ENCODE measurements around the gene NOS2. TPM values are rescaled to one million over a fixed set of nuclear protein-coding genes. Genes with fewer than 3 reads are reported as not detected.
A peak's percentile ranks its signal among the peaks of the same experiment; 100 is the strongest.
"Not testable (repeated sequence)": the region's sequence is repeated elsewhere in the genome, so short reads cannot be mapped to it uniquely, and the experiment has no call there.

The NOS2 gene
- total RNA-seq, 2 donors from 2014 or later: not detected

DNA sequence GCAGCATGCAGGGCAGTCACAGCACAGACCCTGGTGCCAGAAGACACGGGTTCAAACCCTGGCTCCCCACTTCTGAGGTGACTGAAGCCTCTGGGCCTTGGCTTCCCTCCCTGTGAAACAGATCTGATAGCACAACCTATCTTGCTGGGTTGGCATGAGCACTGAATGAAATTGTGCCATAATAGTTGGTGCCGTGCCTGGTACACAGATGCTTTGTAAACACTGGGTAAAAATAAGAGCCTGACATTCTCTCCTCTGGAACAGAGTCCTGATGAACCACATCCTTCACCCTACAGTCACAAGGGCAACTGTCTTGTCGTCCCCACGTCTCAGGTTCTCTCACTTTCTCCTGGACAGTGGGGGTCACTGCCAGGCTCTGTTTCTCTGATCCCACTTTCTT lies 35.7 kb downstream of the NOS2 start:
- Mint-ChIP-seq H3K4me1 (ENCODE audit: low read depth in 2 of 2) (peaks cover 0 to 2% of the 10 kb centered on the region in 2 donors), H3K9me3 (no peaks in the 10 kb centered on the region), H3K4me3 (no peak overlapping the region), H3K27ac (no peak overlapping the region), H3K36me3 (no peaks in the 10 kb centered on the region), H3K27me3 (peaks cover 0 to 2% of the 10 kb centered on the region in 2 donors)
- no peak for ATAC-seq
- DNase-seq (ENCODE audit: low spot score): no peak

DNA sequence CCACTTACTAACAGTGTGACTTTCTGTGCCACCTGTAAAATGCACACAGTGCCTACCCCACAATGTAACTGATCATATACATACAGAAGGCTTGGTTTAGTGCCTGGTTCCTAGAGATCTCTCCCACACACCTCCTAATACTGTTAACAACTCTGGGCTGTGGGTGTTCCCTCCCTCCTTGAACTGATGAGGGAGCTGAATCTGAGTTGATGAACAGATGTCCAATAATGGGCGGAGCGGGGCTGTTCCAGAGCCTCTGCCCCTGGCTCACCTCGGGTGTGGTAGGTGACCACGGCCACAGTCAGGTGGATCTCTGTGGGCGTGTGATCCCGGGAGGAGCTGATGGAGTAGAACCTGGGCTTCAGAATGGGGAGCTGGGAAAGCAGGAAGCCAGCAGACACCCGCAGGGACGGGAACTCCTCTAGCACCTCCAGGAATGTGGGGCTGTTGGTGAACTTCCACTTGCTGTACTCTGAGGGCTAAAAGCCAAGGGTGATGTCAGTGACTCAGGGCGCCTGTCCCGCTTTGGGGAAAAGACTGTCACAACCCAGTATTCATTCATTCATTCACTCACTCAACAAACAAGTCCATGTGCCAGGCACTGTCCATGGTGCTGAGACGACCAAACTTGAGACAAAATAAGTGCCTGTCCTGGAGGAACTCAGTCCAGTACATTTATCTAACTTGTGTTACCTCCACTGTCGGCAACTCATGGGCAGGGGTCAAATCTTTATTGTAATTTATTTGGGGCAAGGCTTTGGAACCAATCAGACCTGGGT lies 37.6 kb downstream of the NOS2 start:
- ATAC-seq: no peak
- Mint-ChIP-seq H3K4me1 (ENCODE audit: low read depth in 2 of 2) (peaks cover 0 to 2% of the 10 kb centered on the region in 2 donors), H3K9me3 (no peaks in the 10 kb centered on the region), H3K27me3 (peaks cover 0 to 7% of the 10 kb centered on the region in 2 donors), H3K36me3 (no peaks in the 10 kb centered on the region), H3K27ac (no peak overlapping the region), H3K4me3 (no peak overlapping the region)
- no peak for DNase-seq (ENCODE audit: low spot score)

DNA sequence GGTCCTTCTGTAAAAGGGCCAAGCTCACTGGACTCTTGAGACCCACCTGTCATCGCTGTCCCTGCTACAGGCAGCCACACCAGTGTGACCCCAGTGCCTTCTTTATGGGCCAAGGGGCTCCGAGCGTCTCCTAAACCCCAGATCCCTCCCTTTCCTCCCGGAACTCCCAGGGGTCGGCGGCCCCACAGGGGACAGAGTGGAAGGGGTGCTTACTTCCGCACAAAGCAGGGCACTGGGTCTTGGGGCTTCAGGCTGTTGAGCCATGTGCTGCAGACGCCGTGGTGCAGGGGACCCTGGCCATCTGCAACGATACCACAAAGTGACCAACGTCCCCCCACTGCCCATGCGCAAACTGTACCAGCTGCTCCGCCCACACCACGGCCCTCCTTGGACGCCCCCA lies 39.4 kb downstream of the NOS2 start:
- H3K36me3 Mint-ChIP-seq; H3K27ac Mint-ChIP-seq; ATAC-seq; H3K4me3 Mint-ChIP-seq; H3K4me1 Mint-ChIP-seq (ENCODE audit: low read depth in 2 of 2); DNase-seq (ENCODE audit: low spot score); H3K27me3 Mint-ChIP-seq; H3K9me3 Mint-ChIP-seq: not testable (repeated sequence)

DNA sequence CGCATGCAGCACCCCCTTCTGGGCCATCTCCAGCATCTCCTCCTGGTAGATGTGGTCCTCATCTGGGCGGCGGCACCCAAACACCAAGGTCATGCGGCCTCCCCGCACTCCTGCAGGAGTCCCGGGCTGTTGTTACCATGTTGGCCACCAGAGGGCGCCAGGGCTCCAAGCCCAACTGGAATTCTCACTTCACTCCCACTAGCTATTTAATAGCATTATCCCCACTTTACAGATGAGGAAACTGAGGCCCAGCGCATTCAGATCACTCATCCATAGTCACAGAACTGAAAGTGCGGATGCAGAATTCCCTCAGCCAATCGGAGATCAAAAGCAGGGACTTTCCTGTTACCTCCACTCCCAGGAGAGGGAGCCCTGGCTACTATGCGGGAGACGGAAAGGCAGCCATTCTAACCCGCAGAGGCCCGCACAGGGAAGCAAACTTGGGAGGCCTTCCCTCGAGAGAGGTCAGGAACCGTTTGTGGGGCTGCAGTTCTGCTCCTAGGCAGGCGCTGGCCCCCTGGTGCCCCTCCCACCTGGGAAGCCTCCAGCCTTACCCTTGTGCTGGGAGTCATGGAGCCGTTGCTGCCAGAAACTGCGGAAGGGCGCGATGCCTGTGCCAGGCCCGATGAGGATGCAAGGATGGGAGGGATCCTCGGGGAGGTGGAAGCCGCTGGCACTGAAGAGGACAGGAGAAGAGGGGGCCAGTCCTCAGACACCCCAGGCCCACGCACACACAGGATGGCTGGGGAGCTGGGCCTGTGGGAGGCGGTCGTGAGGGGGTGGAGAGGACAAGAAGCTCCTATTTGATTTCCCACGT lies 40.1 kb downstream of the NOS2 start:
- ATAC-seq (peak; percentile 53 to 63), DNase-seq (ENCODE audit: low spot score) (no peak)
- no peak overlapping the region for H3K27ac Mint-ChIP-seq
- no peaks in the 10 kb centered on the region for H3K36me3 Mint-ChIP-seq
- no peak overlapping the region for H3K4me3 Mint-ChIP-seq
- peaks cover 0 to 2% of the 10 kb centered on the region in 2 donors for H3K4me1 Mint-ChIP-seq (ENCODE audit: low read depth in 2 of 2)
- no peaks in the 10 kb centered on the region for H3K9me3 Mint-ChIP-seq
- H3K27me3 Mint-ChIP-seq: peaks cover 0 to 7% of the 10 kb centered on the region in 2 donors

DNA sequence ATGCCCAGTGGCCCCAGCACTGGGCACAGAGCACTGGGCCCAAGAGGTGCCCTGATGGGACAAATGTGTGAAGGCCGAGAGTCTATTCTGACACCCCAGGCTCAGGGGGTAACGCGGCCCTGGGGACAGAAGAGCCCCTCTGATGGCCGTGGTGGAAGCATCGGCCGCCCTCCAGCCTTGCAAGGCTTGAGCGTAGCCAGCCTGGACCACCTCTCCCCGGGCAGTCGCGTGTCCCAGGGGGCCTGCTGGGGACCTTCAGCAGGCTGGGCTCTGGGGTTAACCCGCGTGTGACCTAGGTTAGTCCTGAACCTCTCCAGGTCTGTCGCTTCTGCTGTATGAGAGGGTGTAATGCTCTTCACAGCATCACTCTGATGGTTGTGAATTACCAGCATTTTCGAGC lies 40.8 kb downstream of the NOS2 start:
- peaks cover 0 to 7% of the 10 kb centered on the region in 2 donors for H3K27me3 Mint-ChIP-seq
- no peak overlapping the region for H3K4me3 Mint-ChIP-seq
- no peak for DNase-seq (ENCODE audit: low spot score)
- H3K4me1 Mint-ChIP-seq (ENCODE audit: low read depth in 2 of 2): peaks cover 0 to 2% of the 10 kb centered on the region in 2 donors
- no peak overlapping the region for H3K27ac Mint-ChIP-seq
- no peak for ATAC-seq
- no peaks in the 10 kb centered on the region for H3K9me3 Mint-ChIP-seq
- H3K36me3 Mint-ChIP-seq: no peaks in the 10 kb centered on the region

DNA sequence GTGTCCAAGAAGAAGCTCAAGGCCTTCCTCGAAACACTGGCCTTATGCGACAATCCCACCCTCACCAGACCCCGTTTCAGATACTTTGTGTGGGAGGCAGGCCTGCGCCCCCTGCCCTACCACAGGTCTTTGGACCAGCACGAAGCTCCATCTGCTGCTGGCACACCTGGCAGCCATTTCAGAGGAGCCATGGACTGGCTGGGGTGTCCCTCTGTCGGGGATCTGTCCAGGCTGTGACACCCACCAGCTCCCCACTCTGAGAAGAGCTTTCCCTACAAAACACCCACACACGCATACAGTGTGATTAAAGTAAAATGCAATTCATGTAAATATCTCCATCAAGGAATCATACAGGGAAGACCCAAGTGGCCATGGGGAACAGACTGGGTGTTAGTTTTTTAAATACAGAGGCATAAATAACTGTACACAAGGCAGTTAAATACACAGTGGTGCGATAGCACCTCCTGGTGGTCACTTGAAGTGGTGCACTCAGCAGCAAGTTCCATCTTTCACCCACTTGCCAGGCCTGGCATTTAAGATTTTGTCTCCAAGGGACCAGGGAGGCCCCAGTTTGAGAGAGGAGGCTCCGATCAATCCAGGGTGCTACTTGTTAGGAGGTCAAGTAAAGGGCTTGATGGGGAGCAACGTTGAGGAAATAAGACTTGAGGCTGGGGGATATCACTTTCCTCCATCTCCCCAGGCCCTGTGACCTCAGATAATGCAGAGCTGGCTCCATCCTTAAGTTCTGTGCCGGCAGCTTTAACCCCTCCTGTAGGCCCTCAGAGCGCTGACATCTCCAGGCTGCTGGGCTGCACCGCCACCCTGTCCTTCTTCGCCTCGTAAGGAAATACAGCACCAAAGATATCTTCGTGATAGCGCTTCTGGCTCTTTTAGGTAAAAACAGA lies 43.6 kb downstream of the NOS2 start:
- no peak overlapping the region for H3K4me3 Mint-ChIP-seq
- peaks cover 0 to 5% of the 10 kb centered on the region in 2 donors for H3K27me3 Mint-ChIP-seq
- no peak overlapping the region for H3K27ac Mint-ChIP-seq
- DNase-seq (ENCODE audit: low spot score) (no peak), ATAC-seq (no peak)
- no peaks in the 10 kb centered on the region for H3K9me3 Mint-ChIP-seq
- H3K4me1 Mint-ChIP-seq (ENCODE audit: low read depth in 2 of 2): peaks cover 0 to 2% of the 10 kb centered on the region in 2 donors
- H3K36me3 Mint-ChIP-seq: no peaks in the 10 kb centered on the region

DNA sequence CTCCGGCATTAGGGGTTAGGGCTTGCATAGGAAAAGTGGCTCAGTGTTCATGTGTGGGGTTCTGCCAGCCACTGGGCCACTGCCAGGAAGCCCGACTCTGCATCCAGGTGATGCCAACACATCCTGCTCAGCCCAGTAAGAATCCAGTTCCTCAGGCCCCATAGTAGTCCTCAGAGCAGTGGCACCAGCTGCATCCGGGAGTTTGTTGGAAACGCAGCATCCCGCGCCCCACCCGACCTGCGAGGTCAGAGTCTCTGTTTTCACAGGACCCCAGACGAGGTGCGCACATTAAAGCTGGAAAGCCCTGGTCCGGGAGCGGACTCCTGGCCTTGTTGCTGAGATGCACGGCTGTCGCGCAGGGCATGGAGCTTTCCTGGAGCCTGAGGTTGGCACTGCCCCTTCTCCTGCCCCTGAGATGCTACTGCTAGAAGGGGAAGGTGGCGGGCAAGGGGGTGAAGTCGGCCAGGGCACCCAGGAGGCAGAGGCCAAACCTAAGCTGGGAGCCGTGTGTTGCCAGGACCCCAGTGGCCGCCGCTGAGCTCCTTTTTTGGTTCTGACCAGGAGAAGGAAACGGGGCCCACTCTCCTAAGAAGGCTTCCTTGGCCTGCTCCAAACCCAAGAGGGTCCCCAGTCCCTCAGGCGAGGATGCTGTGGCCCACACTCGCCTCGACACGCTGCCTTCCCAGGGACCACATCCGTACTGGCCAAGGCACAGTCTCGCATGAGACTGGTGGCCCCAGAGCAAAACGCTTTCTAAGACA lies 44.4 kb downstream of the NOS2 start:
- DNase-seq (ENCODE audit: low spot score): no peak

DNA sequence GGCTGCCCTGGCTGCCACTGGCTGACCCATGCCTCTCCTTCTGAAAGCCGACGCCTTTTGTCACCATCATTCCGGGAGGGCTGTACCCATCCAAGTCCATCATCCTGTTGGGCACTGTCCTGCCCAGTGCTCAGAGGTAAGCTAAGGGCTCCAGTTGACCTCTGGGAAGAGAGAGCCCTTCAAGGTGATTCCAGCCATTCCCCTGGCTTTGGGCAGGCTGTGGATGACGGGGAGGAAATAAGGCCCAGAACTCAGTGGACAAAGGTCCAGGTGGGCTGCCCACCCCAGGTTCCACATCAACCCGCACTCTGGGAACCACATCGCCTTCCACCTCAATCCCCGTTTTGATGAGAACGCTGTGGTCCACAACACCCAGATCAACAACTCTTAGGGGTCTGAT lies 45.8 kb downstream of the NOS2 start:
- peaks cover 0 to 5% of the 10 kb centered on the region in 2 donors for H3K27me3 Mint-ChIP-seq
- ATAC-seq (no peak), DNase-seq (ENCODE audit: low spot score) (no peak)
- no peak overlapping the region for H3K27ac Mint-ChIP-seq
- no peaks in the 10 kb centered on the region for H3K36me3 Mint-ChIP-seq
- H3K4me3 Mint-ChIP-seq: no peak overlapping the region
- H3K9me3 Mint-ChIP-seq: no peaks in the 10 kb centered on the region
- H3K4me1 Mint-ChIP-seq (ENCODE audit: low read depth in 2 of 2): no peaks in the 10 kb centered on the region

More for the DNA sequence above, 44.4 kb downstream of the NOS2 start:
- Mint-ChIP-seq H3K4me1 (ENCODE audit: low read depth in 2 of 2) (peaks cover 0 to 2% of the 10 kb centered on the region in 2 donors), H3K27me3 (peaks cover 0 to 5% of the 10 kb centered on the region in 2 donors), H3K27ac (no peak overlapping the region), H3K36me3 (no peaks in the 10 kb centered on the region), H3K4me3 (no peak overlapping the region), H3K9me3 (no peaks in the 10 kb centered on the region)
- no peak for ATAC-seq

DNA sequence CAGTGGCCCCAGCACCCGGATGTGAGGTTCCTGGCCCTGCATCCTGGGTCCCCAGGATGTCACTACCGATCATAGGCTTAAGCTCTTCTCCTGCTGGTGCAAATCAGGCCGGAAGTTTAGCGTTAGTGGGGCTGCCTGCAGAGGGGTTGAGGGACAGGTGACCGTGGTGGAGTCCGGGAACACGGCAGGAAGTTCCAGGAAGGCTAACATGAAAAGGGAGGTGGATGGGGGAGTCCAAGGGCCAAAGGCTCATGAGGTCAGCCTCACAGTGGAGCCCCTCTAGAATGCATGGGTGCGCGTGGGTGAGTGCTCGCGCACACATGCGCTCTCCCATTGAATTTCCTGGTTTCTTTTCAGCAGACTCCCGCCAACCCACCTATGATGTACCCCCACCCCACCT lies 46.6 kb downstream of the NOS2 start:
- DNase-seq (ENCODE audit: low spot score): not testable (repeated sequence)

DNA sequence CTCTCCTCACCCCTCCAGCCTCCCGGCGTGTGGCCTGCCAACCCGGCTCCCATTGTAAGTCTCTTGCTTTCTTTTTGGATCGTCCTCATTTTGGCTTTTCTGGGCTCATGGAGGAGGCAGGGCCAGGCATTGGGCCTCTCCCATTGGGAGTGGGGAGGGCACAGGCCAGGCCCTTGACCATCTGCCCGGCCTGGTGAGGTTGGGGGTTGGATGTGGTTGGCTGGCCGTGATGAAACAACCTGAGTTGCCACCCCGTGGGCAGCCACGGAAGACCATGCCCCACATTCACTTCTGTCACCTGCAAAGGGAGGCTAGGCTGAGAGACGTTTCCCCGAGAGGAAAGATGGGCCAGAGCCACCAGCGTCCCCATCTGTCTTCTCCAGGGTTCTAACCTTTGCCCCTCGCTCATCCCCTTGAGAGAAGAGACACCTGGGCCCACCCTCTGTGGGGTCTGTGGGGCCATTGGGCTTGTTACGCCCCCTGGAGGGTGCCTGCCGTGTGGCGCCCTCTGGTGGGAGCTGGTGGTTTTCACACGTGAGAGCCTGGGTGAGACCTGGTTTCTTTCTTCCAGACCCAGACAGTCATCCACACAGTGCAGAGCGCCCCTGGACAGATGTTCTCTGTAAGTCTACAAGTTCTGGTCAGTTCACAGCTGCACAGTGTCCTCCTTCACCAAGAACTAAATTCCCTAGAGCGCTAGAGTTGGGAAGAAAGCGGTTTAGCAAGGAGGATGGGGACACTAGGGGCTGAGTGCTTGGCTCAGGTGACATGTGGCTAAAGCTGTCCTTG lies 47.3 kb downstream of the NOS2 start:
- peak; percentile 24 to 45 for ATAC-seq
- H3K27me3 Mint-ChIP-seq; H3K27ac Mint-ChIP-seq; H3K36me3 Mint-ChIP-seq; H3K4me3 Mint-ChIP-seq; H3K4me1 Mint-ChIP-seq (ENCODE audit: low read depth in 2 of 2); H3K9me3 Mint-ChIP-seq; DNase-seq (ENCODE audit: low spot score): not testable (repeated sequence)

More for the DNA sequence above, 46.6 kb downstream of the NOS2 start:
- not testable (repeated sequence) for H3K4me1 Mint-ChIP-seq (ENCODE audit: low read depth in 2 of 2); H3K27me3 Mint-ChIP-seq; H3K36me3 Mint-ChIP-seq; ATAC-seq; H3K27ac Mint-ChIP-seq; H3K9me3 Mint-ChIP-seq; H3K4me3 Mint-ChIP-seq

DNA sequence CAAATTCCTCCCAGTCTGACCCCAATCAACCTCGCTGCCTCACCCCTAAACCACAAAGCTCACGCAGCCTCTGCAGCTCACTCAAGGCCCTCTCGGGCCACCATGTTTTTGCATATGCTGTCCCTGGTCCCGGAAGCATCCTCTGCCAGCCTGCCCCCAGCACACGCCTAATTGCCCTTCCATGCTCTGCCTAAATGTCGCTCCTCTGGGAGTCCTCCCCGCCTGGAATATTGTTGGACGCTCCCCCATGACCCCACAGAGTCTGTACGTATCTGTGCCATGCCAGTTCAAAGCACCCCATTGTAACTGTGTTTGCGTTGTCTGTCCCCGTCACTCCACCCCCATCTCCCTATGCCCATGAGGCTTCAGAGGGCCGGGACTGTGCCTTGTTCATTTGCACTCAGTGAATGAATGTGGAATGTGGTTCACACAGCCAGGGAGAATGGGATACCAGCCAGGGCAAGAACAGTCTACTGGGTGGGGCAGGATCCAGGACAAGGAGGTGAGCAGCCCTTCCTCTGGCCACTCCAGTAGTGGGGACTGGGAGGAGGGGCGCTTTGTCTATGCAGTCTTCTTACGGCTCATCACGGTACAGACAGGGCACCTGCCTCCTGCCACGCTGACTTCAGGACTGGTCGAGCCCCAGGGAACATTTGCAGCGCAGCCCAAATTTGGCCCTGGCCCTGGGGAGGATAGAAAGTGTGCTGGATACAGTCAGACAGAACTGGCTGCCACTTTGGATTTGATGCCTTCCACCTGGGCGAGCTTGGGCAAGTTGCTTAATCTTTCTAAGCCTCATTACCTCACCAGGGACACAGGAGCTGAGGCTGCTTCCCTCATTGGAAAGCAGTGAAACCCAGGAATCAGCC lies 48.5 kb downstream of the NOS2 start:
- no peak for ATAC-seq
- no peak for DNase-seq (ENCODE audit: low spot score)
- Mint-ChIP-seq H3K9me3 (no peaks in the 10 kb centered on the region), H3K4me3 (no peak overlapping the region), H3K4me1 (ENCODE audit: low read depth in 2 of 2) (no peaks in the 10 kb centered on the region), H3K27ac (no peak overlapping the region), H3K27me3 (no peaks in the 10 kb centered on the region), H3K36me3 (no peaks in the 10 kb centered on the region)

DNA sequence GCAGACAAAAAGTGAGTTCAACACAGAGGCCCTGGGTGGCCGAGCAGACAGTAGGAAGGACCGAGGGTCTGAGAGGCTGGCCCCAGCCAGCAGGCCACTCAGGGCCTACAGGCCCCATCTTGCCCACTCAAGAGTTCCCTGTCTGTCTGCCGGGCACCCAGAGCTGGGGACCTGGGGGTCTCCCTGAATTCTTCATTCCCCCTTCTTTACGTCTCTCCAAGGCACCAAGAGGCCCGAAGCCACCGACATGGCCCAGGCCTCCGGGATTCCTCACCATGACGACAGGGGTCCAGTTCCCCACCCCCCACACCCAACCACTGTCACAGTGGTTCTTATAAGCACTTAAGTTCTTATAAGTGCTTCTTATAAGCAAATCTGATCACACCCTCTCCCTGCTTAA lies 49.2 kb downstream of the NOS2 start:
- no peak for DNase-seq (ENCODE audit: low spot score)
- ATAC-seq: no peak
- no peaks in the 10 kb centered on the region for H3K27me3 Mint-ChIP-seq

More for the DNA sequence above, 49.2 kb downstream of the NOS2 start:
- Mint-ChIP-seq H3K27ac (no peak overlapping the region), H3K4me1 (ENCODE audit: low read depth in 2 of 2) (no peaks in the 10 kb centered on the region), H3K36me3 (no peaks in the 10 kb centered on the region), H3K4me3 (no peak overlapping the region), H3K9me3 (no peaks in the 10 kb centered on the region)
